DMS114 treated with DMSO at 0.1 percent for 48 hours (cell line): ENCODE results near the gene MRRF.

ENCODE experiments used
- DNase-seq: peaks from one replicate; lab custom pipeline; 2025; ENCODE audit not compliant: unreplicated experiment; lab: John Stamatoyannopoulos, UW

MRRF gene

DNA sequence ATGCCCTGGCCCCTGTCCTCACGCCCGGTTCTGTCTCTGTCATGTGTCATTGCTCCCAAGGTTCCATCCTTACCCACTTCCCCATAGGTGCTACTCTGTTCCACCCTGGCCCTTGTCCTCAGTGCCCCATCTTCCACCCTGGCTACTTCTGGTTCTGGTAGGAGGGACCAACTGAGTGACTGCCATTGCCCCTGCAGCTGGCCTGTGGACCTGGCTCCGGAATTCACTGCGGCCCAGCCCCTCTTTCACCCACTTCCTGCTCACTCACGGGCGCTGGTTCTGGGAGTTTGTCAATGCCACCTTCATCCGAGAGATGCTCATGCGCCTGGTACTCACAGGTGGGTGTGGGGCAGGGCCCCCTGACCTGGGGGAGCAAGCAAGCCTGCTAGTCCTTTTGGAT is 113.6 kb downstream of the MRRF start:
- DNase-seq = no peak

GRCh38 chr9:122379340-122379739 is 114.7 kb downstream of the MRRF start:
- DNase-seq = no peak

DNA sequence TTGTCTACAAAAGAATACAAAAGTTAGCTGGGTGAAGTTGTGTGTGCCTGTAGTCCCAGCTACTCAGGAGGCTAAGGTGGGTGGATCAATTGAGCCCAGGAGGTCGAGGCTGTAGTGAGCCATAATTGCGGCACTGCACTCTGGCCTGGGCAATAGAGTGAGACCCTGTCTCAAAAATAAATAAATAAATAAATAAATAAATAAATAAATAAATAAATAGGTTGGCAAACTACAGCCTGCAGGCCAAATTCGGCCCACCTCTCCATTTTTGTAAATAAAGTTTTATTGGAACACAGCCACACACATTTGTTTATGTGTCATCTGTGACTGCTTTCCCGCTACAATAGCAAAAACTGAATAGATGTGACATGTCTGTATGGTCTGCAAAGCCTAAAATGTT is 115.6 kb downstream of the MRRF start:
- DNase-seq = no peak
